Esophagus (tissue), 2 donors: Measurements from ENCODE around the gene TSKU. TPM values are rescaled to one million over a fixed set of nuclear protein-coding genes. Genes with fewer than 3 reads are reported as not detected.

ENCODE experiments used
- H3K27ac ChIP-seq, 2 donors: one replicate each; pipeline ENCODE4 v1.5.1; 2013; ENCODE audit warnings: low read depth in 2 of 2, mild to moderate bottlenecking in 2 of 2, inconsistent platforms in 1 of 2, low read length in 1 of 2, moderate library complexity in 1 of 2
- H3K27me3 ChIP-seq, 2 donors: one replicate each; pipeline ENCODE4 v1.6.1; 2013; ENCODE audit warnings: low read length in 2 of 2, control low read depth in 1 of 2, mild to moderate bottlenecking in 1 of 2; ENCODE audit not compliant: insufficient read depth in 2 of 2, control insufficient read depth in 1 of 2
- H3K36me3 ChIP-seq, 2 donors: one replicate each; pipeline ENCODE4 v1.6.1; 2013; ENCODE audit warnings: low read length in 1 of 2; ENCODE audit not compliant: control insufficient read depth in 2 of 2, insufficient read depth in 2 of 2
- H3K4me1 ChIP-seq, 2 donors: one replicate each; pipeline ENCODE4 v1.6.1; 2013; ENCODE audit warnings: low read length in 1 of 2; ENCODE audit not compliant: control insufficient read depth in 2 of 2, insufficient read depth in 2 of 2
- H3K4me3 ChIP-seq, 2 donors: one replicate each; pipeline ENCODE4 v1.5.1; 2013; ENCODE audit warnings: low read length in 2 of 2, mild to moderate bottlenecking in 2 of 2, low read depth in 1 of 2, moderate library complexity in 1 of 2
- H3K9me3 ChIP-seq, 2 donors: one replicate each; pipeline ENCODE4 v1.6.1; 2013; ENCODE audit warnings: mild to moderate bottlenecking in 2 of 2, low read depth in 1 of 2, low read length in 1 of 2, moderate library complexity in 1 of 2; ENCODE audit not compliant: control insufficient read depth in 2 of 2, insufficient read depth in 1 of 2
- WGBS, 2 donors: extraction: QIAGEN DNeasy Blood & Tissue Kit; methylation state at CpG; one replicate each; pipeline ENCODE4 v1.1.7; 2013; 5-methylcytosine and 5-hydroxymethylcytosine counted together
- polyA plus RNA-seq, 2 donors: library from polyadenylated mRNA; stranded (reverse); fragments of 200-250 nt; gene quantifications; one replicate each; pipeline ENCODE4 v1.2.3, GENCODE V29; 2013
- donor health status: healthy with polysubstance abuse.
- donor health status: Bipolar disorder and iron deficiency.

The TSKU gene
- polyA plus RNA-seq, 2 donors: 23.9 to 34.8 TPM

DNA sequence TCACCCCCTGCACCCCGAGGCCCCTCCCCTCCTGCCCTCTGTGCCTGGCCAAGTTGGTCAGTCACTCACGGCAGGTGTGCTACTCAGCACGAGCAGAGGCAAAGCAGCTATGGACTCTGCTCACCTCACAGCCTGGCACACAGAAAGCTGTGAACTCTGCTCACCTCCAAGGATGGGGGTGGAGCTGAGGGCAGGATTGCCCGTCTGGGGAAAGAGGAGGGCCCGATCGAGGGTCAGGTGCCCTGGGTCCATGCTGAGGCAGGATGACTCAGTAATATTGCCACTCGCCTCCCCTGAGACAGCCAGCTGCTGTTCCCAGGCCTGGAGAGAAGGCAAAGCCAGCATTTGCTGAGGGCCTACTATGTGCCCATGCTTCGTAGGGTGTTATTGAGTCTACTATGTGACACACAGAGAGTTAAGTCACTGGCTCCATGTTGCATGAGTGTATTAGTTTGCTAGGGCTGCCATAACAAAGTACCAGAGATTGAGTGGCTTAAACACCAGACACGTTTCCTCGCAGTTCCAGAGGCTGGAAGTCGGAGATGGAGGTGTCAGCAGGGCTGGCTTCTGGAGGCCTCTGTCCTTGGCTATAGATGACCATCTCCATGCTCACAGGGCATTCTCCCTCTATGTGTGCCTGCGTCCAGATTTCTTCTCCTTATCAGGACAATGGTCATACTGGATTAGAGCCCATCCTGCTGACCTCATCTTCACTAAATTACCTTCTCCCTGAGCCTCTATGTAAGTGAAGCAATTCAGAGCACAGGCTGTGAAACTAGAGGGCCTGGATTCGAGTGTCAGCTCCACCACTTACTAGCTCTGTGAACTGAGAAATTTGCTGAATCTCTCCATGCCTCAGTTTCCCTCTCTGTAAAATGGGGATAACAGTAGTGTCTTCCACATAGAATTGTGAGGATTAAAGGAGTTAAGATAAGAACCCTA is 13.2 kb upstream of the TSKU start:
- H3K36me3 ChIP-seq: no peaks in the 10 kb centered on the region
- no peaks in the 10 kb centered on the region for H3K9me3 ChIP-seq
- H3K4me3 ChIP-seq: no peak overlapping the region
- H3K27me3 ChIP-seq: no peaks in the 10 kb centered on the region
- 67 to 71% methylated on average over 13 of the region's 13 CpGs for WGBS, 2 donors
- H3K27ac ChIP-seq: peak overlapping the region; percentile 73 to 79
- peaks cover 6 to 54% of the 10 kb centered on the region in 2 donors for H3K4me1 ChIP-seq

GRCh38 chr11:76770642-76771445 is 12.3 kb upstream of the TSKU start:
- peaks cover 0 to 1% of the 10 kb centered on the region in 2 donors for H3K9me3 ChIP-seq
- no peak overlapping the region for H3K4me3 ChIP-seq
- H3K4me1 ChIP-seq: peaks cover 6 to 54% of the 10 kb centered on the region in 2 donors
- peak overlapping the region; percentile 73 to 79 for H3K27ac ChIP-seq
- WGBS, 2 donors: 24 to 36% methylated on average over 6 of the region's 6 CpGs
- H3K27me3 ChIP-seq: no peaks in the 10 kb centered on the region
- H3K36me3 ChIP-seq: no peaks in the 10 kb centered on the region

- Histone ChIP-seq H3K4me3 (no peak overlapping the region), H3K4me1 (peaks cover 6 to 46% of the 10 kb centered on the region in 2 donors), H3K36me3 (no peaks in the 10 kb centered on the region), H3K27ac (peak overlapping the region; percentile 73 to 79), H3K9me3 (peaks cover 0 to 1% of the 10 kb centered on the region in 2 donors), H3K27me3 (no peaks in the 10 kb centered on the region)
- WGBS, 2 donors: 71 to 78% methylated on average over 8 of the region's 8 CpGs
Observed at GRCh38 chr11:76771446-76772099, 11.6 kb upstream of the TSKU start.

GRCh38 chr11:76772100-76772782 is 10.9 kb upstream of the TSKU start:
- peak overlapping the region in 1 of 2 donors; percentile 38 for H3K27ac ChIP-seq
- peaks cover 0 to 1% of the 10 kb centered on the region in 2 donors for H3K9me3 ChIP-seq
- H3K4me1 ChIP-seq: peaks cover 6 to 44% of the 10 kb centered on the region in 2 donors
- WGBS, 2 donors: 58 to 63% methylated on average over 7 of the region's 7 CpGs
- H3K4me3 ChIP-seq: no peak overlapping the region
- no peaks in the 10 kb centered on the region for H3K36me3 ChIP-seq
- no peaks in the 10 kb centered on the region for H3K27me3 ChIP-seq

GRCh38 chr11:76772783-76773106 is 10.4 kb upstream of the TSKU start:
- H3K4me3 ChIP-seq: no peak overlapping the region
- peak overlapping the region; percentile 21 to 38 for H3K27ac ChIP-seq
- H3K36me3 ChIP-seq: no peaks in the 10 kb centered on the region
- 70 to 76% methylated on average over 5 of the region's 5 CpGs for WGBS, 2 donors
- no peaks in the 10 kb centered on the region for H3K27me3 ChIP-seq
- H3K4me1 ChIP-seq: peaks cover 8 to 39% of the 10 kb centered on the region in 2 donors
- H3K9me3 ChIP-seq: peaks cover 0 to 1% of the 10 kb centered on the region in 2 donors

GRCh38 chr11:76773921-76774361 is 9.2 kb upstream of the TSKU start:
- H3K27ac ChIP-seq: peak overlapping the region; percentile 36 to 47
- no peak overlapping the region for H3K4me3 ChIP-seq
- H3K9me3 ChIP-seq: peaks cover 0 to 1% of the 10 kb centered on the region in 2 donors
- no peaks in the 10 kb centered on the region for H3K27me3 ChIP-seq
- 34 to 56% methylated on average over 2 of the region's 2 CpGs for WGBS, 2 donors
- H3K36me3 ChIP-seq: no peaks in the 10 kb centered on the region
- H3K4me1 ChIP-seq: peaks cover 4 to 27% of the 10 kb centered on the region in 2 donors

- Histone ChIP-seq H3K36me3 (no peaks in the 10 kb centered on the region), H3K27ac (no peak overlapping the region), H3K27me3 (no peaks in the 10 kb centered on the region), H3K9me3 (peaks cover 0 to 1% of the 10 kb centered on the region in 2 donors), H3K4me1 (peaks cover 3 to 22% of the 10 kb centered on the region in 2 donors), H3K4me3 (no peak overlapping the region)
- WGBS, 2 donors: 93% methylated on average over 3 of the region's 3 CpGs
Observed at GRCh38 chr11:76776472-76776871, 6.7 kb upstream of the TSKU start.

GRCh38 chr11:76777305-76777704 is 5.9 kb upstream of the TSKU start:
- Histone ChIP-seq H3K27ac (no peak overlapping the region), H3K36me3 (no peaks in the 10 kb centered on the region), H3K4me1 (peaks cover 3 to 22% of the 10 kb centered on the region in 2 donors)

DNA sequence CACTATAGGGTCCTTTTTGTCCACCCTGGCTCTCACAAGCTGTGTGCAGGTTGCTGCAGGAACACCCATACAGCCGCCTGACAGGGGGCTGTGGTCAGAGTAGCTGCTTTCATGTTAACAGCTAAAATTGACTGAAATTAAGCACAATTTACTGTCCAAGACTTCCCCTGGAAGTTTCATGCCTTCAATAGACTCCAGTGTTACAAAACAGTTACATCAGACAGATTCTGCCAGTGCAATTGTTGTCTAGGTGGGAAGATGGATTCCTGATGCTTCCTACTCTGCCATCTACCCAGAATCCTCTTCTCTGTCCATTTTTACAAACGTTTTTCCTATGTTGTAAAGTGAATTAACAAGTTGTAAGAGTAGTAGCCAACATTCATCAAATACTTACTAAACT is 5.3 kb upstream of the TSKU start:
- Histone ChIP-seq H3K27me3 (no peaks in the 10 kb centered on the region), H3K27ac (no peak overlapping the region), H3K9me3 (peaks cover 0 to 1% of the 10 kb centered on the region in 2 donors), H3K4me1 (peaks cover 3 to 22% of the 10 kb centered on the region in 2 donors), H3K36me3 (no peaks in the 10 kb centered on the region), H3K4me3 (no peak overlapping the region)
- 48 to 52% methylated on average over 2 of the region's 2 CpGs for WGBS, 2 donors

More at GRCh38 chr11:76777305-76777704, 5.9 kb upstream of the TSKU start:
- Histone ChIP-seq H3K27me3 (no peaks in the 10 kb centered on the region), H3K9me3 (peaks cover 0 to 1% of the 10 kb centered on the region in 2 donors), H3K4me3 (no peak overlapping the region)
